GM12891 (cell line): ENCODE data around the gene IL1A.
A peak's percentile ranks its signal among the peaks of the same experiment; 100 is the strongest.

Source experiments
- DNase-seq: peaks from one replicate; pipeline ENCODE4 v3.0.0; 2011; ENCODE audit warnings: low spot score; ENCODE audit not compliant: insufficient read length
- FAIRE-seq: peaks from 2 replicates; lab custom pipeline; 2011; peaks lifted over from hg19 to GRCh38; lab: Jason Lieb, UNC
- PAX5 ChIP-seq: IDR thresholded peaks from 2 replicates; pipeline ENCODE4 v1.6.1; 2011; ENCODE audit warnings: low read length, moderate library complexity, mild to moderate bottlenecking; ENCODE audit not compliant: insufficient read depth, severe bottlenecking
- POLR2A ChIP-seq: IDR thresholded peaks from 2 replicates; pipeline ENCODE4 v1.6.1; 2011; ENCODE audit warnings: low read depth, low read length, control low read depth
- POLR2AphosphoS5 ChIP-seq: IDR thresholded peaks from 2 replicates; pipeline ENCODE4 v1.6.1; 2011; ENCODE audit warnings: low read depth, low read length, control low read depth
- POU2F2 ChIP-seq: IDR thresholded peaks from 2 replicates; pipeline ENCODE4 v1.6.1; 2011; ENCODE audit warnings: low read depth, mild to moderate bottlenecking, control low read depth, low read length, moderate library complexity
- SPI1 ChIP-seq: IDR thresholded peaks from 2 replicates; pipeline ENCODE4 v1.6.1; 2011; ENCODE audit warnings: low read depth, low read length, control low read depth
- TAF1 ChIP-seq: IDR thresholded peaks from 2 replicates; pipeline ENCODE4 v1.6.1; 2011; ENCODE audit warnings: low read depth, low read length, control low read depth

Gene IL1A

DNA sequence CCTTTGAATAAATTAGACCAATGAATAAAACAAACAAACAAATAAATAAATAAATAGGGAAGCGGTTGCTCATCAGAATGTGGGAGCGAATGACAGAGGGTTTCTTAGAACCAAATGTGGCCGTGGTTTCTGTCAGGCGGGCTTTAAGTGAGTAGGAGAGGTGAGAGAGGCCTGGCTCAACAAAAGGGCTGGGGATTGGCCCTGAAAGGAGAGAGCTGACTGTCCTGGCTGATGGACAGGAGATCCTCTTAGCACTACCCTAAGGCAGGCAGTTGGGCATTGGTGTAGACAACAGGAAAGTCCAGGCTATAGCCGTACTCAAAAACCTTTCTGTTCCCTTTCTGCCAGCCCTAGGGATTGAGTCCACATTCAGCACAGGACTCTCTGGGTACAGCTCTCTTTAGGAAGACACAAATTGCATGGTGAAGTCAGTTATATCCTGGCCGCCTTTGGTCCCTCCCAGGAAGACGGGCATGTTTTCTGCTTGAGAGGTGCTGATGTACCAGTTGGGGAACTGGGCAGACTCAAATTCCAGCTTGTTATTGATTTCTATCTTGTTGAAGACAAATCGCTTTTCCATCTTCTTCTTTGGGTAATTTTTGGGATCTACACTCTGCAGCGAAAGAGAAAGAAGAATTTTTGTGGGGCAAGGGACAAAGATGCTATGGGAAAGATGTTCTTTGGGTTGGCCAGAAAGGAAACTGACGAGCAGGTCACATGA, 45.8 kb upstream of the IL1A start:
- DNase-seq (no peak), FAIRE-seq (no peak)
- TF ChIP-seq POLR2A (no peak), TAF1 (no peak), SPI1 (no peak), POU2F2 (no peak)

DNA sequence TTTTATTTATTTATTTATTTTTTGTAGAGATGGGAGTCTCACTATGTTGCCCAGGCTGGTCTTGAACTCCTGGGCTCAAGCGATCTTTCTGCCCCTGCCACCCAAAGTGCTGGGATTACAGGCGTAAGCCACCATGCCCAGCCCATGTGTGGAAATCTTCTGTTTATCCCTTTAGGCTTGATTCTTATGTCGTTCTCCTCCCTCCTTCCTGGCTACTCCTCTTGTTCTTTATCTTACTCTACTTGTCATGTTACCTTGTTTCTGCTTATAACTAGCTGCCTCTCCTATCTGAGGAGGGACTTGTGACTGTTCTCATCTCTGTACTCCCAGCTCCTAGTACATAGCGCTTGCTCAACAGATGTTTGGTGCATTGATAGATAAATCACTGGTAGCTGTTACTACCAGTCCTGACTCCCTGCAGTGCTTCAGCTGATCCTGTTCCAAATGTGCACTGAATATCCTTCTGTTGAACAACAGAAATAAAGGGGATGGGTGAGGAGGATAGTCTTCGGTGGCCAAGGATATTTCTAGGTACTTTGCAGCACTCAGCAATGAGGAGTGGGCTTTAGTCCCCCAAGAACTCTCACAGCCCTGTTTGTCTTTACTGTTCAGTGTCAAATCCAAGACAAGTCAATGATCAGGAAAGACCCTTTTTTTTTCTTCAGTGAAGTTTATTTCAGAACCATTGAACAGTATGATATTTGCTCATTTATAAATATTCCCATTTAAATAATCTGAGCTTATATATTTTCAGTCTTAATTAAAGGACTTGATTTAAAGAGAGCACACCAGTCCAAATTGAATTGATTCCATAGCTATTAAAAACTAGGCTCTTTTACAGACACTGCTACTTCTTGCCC, 45.0 kb upstream of the IL1A start:
- TF ChIP-seq SPI1 (no peak), POLR2A (no peak), TAF1 (no peak), POLR2AphosphoS5 (no peak), POU2F2 (no peak), PAX5 (no peak)
- FAIRE-seq (no peak), DNase-seq (no peak)

DNA sequence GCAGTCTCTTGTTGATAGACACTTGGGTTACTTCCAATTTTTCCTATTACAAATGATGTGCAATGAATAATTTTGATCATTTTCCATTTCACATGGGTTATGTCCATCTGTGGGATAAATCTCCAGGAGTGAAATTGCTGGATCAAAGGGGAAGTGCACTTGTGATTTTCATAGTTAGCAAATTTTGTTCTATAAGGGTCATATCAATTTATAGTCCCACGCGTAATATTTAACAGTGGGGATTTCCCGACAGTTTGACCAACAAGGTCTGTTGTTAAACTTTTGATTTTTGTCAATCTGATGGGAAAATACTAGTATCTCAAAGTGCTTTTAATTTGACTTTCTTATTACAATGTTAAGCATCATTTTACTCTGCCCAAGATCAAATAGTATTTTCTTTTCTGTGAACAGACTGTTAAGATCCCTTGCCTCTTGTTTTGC, 44.0 kb upstream of the IL1A start:
- DNase-seq, result no peak
- no peak for FAIRE-seq
- TF ChIP-seq TAF1 (no peak), POLR2AphosphoS5 (no peak), SPI1 (no peak), POU2F2 (no peak), POLR2A (no peak), PAX5 (no peak)

DNA sequence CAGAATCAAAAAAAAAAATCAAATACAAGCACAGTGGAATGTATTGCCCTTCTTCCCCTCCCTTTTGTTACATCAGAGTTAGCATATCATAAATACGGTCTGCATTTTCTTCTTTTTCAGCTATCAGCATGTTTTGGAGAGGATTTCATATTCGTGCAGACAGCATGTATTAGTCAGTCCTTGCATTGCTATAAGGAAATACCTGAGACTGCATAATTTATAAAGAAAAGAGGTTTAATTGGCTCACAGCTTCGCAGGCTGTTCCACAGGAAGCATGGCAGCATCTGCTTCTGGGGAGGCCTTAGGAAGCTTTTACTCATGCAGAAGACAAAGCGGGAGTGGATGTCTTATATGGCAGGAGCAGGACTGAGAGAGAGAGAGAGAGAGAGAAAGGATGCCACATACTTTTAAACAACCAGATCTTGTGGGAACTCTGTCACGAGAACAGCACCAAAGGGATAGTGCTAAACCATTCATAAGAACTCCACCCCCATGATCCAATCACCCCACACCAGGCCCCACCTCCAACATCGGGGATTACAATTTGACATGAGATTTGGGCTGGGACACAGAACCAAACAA, 43.4 kb upstream of the IL1A start:
- TF ChIP-seq PAX5 (no peak), POLR2A (no peak), POLR2AphosphoS5 (no peak)
- DNase-seq, result no peak
- no peak for FAIRE-seq

DNA sequence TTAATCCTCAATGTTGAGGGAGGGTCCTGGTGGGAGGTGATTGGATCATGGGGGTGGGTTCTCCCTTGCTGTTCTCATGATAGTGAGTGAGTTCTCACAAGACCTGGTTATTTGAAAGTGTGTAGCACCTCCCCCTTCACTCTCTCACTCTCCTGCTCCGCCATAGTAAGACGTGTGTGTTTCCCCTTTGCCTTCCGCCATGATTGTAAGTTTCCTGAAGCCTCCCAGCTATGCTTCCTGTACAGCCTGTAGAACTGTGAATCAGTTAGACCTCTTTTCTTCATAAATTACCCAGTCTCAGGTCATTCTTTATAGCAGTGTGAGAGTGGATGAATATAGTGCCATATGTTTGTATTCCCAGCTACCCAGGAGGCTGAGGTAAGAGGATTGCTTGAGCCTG, 42.7 kb upstream of the IL1A start:
- no peak for FAIRE-seq
- no peak for TF ChIP-seq TAF1
- TF ChIP-seq POLR2AphosphoS5, result no peak
- TF ChIP-seq POU2F2, result no peak
- TF ChIP-seq POLR2A, result no peak
- DNase-seq, result no peak

DNA sequence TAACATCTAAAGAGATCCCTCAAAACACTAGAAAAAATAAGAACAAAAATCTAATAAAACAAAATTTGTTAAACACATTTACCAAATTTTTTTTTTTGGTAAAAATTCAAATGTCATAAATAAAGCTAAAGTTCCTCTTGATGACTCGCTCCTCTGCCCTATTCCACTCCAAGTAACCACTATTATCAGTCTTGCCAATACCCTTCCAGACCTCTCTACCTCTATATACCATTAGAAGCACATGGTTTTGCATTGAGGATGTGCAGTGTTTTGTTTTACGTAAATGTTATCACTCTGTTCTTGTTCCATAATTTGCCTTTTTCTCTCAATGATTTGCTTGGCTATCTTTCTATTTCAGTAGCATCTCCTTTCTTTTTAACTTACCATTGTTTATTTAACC, 41.4 kb upstream of the IL1A start:
- no peak for TF ChIP-seq SPI1
- no peak for TF ChIP-seq POU2F2
- TF ChIP-seq PAX5, result no peak
- TF ChIP-seq TAF1, result no peak
- TF ChIP-seq POLR2AphosphoS5, result no peak
- DNase-seq, result no peak
- FAIRE-seq, result no peak

DNA sequence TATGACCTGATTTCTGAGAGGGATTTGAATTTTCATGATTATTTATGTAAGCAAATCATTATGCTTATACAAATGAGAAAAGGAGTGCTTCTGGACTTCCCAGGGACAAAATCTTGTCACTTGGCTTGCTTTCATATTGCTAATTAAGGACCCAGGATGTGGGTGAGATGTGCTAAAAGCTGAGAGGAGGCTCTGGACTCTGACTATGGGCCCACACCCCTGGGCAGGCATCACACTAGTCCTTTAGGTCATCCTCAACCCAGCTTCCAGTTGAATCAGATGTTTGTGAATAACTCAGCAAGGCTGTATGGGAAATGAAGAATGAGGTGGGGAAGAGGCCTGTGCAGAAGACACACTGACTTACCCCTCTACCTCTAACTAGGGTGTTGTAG, 40.4 kb upstream of the IL1A start:
- DNase-seq (no peak), FAIRE-seq (no peak)
- TF ChIP-seq POLR2AphosphoS5, result no peak
- no peak for TF ChIP-seq POU2F2
- no peak for TF ChIP-seq TAF1
- no peak for TF ChIP-seq POLR2A
- no peak for TF ChIP-seq PAX5
- TF ChIP-seq SPI1, result no peak

DNA sequence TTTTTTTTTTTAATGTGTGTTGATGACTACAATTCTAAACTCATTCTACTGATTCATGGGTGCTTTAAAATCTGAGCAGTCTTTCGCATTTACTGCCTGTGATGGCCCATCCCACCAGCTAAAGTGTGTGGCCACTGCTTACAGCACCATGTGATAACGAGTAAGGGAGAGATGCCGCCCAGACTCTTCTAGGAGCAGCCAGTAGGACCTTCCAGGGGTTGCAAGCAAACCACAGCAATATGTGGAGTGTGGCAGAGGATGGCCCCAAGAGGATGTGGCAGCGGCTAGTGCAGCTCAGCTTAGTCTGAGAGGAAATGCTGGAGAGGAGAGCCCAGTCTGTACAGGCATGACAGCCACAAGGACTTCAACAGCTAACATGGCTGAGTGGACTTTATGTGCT, 37.4 kb upstream of the IL1A start:
- TF ChIP-seq TAF1, result no peak
- no peak for TF ChIP-seq POLR2AphosphoS5
- TF ChIP-seq POU2F2, result no peak
- no peak for TF ChIP-seq POLR2A
- TF ChIP-seq SPI1, result no peak
- no peak for TF ChIP-seq PAX5
- FAIRE-seq (no peak), DNase-seq (no peak)

DNA sequence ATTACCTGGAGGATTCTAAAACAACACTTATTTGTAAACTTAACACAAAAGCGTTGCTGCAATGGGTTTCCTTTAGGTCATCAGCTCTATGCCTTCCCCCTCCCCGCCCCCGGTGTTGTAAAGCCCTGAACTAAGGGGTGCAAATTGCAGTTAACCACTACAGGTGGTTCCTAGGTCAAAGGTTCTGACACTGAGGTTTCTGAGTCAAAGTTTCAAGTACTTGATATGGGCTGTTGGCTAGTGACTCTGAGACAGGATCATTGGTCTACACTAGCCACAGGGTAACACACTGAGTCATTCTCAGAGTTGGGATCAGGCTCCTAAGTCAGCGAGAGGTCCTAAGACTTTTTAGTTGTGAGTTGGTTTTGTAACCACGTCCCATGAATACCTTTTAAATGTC, 36.8 kb upstream of the IL1A start:
- peak; percentile 45 for FAIRE-seq
- TF ChIP-seq SPI1 (no peak), POU2F2 (no peak), POLR2AphosphoS5 (no peak), POLR2A (no peak), TAF1 (no peak), PAX5 (no peak)

DNA sequence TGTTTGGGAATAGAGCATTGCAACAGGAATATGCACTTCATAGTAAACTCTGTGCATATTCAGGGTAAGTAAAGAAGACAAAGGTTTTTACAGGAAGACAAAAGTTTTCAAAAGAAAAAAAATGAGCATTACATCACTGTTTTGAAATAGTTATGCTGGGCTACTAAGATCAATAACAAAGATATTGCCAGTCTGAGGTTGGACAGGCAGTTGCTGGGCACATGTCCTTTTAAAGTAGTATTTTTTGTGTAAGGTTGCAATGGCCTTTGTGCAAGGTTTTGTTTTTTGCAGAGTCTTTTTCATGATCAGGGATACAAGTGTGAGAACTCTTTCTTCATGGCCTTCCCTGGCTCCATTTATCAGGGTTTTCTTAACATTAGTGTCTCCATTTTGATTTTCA, 36.0 kb upstream of the IL1A start:
- no peak for TF ChIP-seq TAF1
- no peak for TF ChIP-seq POU2F2
- FAIRE-seq (no peak), DNase-seq (no peak)

More for the DNA sequence above, 36.8 kb upstream of the IL1A start:
- DNase-seq, result peak; percentile 48
